GM12801 (cell line): ENCODE measurements around the gene PRKAG1.

Source experiments
- TF ChIP-seq, protein P1 (sequence below): IDR thresholded peaks from one replicate; pipeline ENCODE4 v1.5.1; 2011; ENCODE audit warnings: control low read depth; ENCODE audit not compliant: insufficient read length; ENCODE audit errors: extremely low read depth

The PRKAG1 gene

DNA sequence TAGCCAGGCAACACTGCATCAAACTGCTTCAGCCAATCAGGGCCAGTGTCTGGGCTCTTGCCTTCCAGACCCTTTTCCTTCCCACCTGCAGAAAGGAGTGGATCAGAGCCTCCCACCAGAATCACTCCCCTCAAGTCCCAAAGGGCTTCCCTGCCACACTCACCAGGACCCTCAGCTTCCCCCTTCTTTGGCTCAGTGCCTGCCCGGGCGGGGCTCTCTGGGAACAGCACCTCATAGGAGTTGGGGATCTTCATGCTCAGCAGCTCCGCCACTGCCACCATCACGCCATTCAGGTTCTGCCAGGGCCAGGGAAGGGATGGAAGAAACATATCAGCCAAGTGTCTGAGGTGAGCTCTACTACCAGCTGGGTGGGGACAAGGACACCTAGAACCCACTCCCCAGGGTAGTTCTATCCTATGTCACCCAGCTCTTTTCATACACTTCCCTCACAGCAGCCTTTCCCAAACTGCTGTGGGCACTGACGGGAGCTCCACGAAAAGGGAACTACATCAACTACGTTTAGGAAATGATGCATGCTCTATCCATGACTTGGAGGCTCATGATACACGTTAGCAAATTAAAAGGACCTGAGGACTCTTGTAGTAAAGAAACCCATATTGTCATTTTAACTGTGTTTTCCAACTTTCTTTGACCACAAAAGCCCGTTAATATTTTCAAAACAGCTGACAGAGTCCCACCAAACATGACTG lies 9.4 kb upstream of the PRKAG1 start:
- TF ChIP-seq, protein P1, sequence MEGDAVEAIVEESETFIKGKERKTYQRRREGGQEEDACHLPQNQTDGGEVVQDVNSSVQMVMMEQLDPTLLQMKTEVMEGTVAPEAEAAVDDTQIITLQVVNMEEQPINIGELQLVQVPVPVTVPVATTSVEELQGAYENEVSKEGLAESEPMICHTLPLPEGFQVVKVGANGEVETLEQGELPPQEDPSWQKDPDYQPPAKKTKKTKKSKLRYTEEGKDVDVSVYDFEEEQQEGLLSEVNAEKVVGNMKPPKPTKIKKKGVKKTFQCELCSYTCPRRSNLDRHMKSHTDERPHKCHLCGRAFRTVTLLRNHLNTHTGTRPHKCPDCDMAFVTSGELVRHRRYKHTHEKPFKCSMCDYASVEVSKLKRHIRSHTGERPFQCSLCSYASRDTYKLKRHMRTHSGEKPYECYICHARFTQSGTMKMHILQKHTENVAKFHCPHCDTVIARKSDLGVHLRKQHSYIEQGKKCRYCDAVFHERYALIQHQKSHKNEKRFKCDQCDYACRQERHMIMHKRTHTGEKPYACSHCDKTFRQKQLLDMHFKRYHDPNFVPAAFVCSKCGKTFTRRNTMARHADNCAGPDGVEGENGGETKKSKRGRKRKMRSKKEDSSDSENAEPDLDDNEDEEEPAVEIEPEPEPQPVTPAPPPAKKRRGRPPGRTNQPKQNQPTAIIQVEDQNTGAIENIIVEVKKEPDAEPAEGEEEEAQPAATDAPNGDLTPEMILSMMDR, result no peak

DNA sequence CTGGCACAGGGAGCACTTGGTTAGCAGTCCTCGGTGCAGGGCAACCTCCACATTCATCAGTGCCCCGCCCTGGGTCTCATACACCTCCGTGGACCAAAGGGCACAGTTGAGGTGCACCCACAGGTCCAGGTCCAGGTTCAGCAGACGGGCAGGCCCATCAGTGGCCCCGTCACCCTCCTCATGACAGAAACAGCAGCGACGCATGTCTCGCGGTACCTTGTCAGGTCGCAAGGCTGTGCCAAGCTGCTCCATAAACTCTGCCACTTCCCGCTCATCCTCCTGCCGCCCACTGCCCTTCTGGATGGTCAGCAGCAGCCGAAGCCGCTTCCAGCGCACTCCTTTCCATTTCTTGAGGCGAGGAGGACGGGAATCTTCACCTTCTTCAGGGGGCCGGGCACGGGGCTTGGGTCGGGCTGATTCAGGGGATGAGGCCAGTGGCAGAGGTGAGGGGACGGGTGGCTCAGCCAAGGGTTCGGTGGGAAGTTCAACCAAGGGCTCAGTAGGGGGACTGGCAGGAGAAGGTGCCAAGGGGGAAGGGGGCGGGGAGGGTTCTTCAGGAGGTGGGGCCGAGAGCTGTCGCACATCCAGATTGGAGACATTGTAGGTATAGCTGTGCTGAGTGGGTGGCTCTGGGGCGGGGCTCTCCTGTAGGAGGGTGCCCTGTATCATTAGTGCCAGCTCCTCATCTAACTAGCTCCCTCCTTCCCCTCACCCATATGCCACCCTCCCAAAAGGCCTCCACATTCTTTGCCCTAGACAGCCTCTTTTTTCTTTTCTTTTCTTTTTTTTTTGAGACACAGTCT lies 8.3 kb upstream of the PRKAG1 start:
- TF ChIP-seq, protein P1, result no peak

DNA sequence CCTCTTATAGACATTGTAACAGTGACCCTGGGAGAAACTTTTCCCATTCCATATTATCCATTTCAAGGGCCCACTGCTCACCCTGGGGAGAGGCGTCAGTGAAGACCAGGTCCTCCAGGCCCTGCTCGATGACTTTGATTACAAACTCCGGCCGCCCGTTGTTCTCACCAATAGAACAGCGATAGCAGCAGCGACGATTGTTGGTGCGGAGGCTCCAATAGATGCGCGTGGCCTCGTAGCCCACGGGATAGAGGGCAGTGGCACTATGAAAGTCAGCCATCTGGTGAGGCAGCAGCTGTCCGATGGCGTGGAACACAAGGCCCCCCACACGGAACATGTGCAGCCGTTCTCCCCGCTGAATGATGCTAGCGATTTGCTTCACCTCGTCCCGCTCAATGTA lies 7.5 kb upstream of the PRKAG1 start:
- TF ChIP-seq, protein P1, result no peak

DNA sequence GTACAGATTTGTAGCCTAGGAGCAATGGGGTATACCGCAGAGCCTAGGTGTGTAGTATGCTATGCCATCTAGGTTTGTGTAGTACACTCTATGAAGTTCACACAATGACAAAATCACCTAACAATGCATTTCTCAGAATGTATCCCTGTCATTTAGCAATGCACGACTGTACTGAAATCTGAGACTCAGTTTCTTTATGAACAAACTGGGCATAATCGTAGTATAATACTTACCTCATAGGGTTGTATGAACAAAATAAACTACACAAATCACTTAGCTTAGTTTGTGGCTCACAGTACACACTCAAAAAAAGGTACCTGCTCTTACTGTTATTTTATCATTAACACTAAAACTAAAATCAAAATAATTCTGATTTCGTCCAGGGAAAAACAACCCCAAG lies 6.9 kb upstream of the PRKAG1 start:
- TF ChIP-seq, protein P1, result no peak

DNA sequence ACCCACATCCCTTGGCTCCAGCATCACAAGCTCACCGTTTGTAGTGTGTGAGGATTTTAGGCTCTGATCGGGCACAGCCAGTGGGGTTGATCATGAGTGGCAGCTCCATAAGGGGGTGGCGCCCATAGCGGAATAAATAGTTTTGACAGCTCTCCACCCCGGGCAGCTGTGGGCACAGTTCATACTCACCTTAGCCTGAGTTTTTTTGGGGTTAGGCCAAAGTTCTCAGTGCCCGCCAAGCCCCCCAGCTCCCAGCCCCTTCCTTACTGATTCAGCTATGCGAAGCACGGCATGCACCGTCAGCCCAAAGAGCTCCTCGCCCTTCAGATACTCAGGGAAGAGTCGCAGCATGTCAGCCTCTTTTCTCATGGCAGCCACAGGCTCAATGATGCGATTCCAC lies 6.0 kb upstream of the PRKAG1 start:
- TF ChIP-seq, protein P1, result no peak

DNA sequence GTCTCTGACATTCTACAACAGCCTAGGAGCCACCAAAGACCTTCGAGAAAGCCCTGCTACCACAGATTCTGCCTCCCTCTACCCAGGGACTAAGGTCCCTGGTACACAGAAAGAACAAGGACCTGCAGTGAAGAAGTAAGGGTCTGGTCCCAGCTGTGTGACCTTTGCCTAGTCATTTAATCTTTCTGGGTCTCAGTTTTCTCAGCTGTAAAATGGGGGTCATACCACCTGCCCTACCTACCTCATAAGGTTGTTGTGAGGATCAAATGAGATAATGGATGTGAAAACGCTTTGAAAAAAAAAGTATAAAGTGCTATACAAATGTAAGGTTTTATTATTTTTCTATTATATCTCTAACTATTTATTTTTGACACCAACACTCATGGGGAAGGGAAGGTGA lies 5.2 kb upstream of the PRKAG1 start:
- TF ChIP-seq, protein P1, result no peak

DNA sequence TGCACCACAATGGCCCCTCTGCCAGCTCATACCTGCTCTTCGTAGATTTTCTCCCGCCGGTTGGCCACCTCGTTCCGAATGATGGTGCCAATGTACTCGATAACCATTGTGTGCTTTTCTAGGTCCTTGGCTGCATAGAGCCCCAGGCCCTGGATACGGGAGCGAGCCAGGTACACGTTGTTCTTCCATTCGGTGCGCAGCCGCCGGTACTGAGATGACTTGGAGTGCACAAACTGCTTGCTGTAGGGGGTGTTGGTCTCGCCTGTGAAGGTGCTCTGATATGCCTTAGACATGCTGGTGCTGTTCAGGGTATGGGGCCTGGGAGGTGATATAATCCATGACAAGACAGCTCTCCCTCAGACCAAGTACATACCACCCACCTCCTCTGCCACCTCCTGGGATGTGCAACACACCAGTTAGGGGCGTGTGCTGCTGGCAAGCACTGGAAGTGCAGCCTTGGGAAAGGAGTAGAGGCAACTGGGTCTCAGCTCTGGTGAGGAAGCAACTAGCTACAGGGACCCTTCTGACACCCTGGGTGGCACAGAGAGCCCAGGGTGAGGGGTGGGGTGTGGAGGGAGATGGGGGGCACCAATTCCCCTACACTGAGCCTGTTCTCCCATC lies 4.1 kb upstream of the PRKAG1 start:
- TF ChIP-seq, protein P1, result no peak
